NCI-H510A (cell line): Measurements from ENCODE around the gene SETD7.
A peak's percentile ranks its signal among the peaks of the same experiment; 100 is the strongest.

Source experiments
- DNase-seq: peaks from one replicate; lab custom pipeline; 2025; lab: John Stamatoyannopoulos, UW

SETD7 gene

GRCh38 chr4:139574641-139575040 lies 18.6 kb upstream of the SETD7 start:
- DNase-seq: no peak

- DNase-seq: no peak
Observed at GRCh38 chr4:139568206-139568955, 12.4 kb upstream of the SETD7 start.

DNA sequence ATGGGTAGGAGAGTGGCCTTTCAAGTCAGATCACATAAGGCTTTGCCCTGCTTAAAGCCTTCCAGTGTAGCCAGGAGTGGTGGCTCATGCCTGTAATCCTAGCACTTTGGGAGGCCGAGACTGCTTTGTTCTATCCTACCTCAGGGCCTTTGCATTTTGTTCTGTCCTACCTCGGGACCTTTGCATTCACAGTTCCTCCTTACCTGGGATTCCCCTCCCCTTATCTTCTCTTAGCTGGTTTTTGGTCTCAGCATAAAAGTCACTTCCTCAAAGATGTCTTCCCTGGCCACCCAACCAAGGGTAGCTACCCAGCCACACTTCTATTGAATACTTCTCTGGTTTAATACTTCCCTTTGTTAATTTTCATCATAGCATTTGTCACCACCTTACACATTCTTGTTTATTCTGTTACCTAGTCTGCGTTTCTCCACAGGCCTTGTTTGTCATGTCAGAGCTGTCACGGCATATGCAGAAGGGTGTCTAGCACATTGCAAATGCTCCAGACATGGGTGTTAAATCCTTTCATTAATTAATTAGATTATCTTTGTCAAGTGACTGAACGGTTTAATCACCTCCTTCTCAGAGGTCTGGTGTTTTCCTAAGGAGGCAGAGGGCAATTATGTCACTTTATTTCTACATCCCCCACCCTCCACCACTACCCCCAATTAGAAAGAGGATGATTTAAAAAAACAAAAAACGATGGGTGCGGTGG lies 11.3 kb upstream of the SETD7 start:
- no peak for DNase-seq

DNA sequence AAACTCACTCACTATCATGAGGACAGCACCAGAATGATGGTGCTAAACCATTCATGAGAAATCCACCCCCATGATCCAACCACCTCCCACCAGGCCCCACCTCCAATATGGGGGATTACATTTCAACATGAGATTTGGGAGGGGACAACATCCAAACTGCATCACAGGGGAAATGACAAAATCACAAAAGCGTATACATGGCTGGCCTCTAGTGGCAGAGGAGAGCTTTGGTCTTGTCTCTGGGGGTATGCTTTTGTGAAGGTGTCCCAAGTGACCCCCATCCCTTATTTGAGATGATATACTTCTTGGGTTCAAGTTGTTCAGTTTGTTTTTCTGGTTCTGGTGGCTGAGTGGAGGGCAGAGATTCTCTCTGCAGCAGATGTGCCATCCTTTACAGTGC lies 8.5 kb upstream of the SETD7 start:
- no peak for DNase-seq

GRCh38 chr4:139563515-139563914 lies 7.5 kb upstream of the SETD7 start:
- no peak for DNase-seq

DNA sequence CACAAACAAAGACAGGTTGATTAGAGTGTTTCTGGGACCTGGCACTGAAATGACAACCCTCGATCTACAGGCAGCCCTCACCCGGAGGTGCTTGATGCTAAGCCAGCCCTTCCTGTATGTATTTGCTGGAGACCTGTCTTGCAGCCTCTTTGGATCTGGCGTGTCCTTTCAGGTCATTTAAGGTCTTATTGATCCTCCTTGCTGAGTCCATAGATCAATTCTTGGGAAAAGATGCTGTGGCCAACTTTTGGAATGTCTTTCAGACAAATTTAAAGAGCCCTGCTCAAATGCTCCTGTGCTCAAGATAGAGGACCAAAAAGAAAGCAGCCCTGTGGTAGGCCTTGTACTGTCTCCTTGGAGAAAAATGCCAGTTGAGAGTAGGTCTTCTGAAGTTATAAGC lies 6.8 kb upstream of the SETD7 start:
- DNase-seq: no peak

- no peak for DNase-seq
Observed at GRCh38 chr4:139562067-139562684, 6.2 kb upstream of the SETD7 start.

DNA sequence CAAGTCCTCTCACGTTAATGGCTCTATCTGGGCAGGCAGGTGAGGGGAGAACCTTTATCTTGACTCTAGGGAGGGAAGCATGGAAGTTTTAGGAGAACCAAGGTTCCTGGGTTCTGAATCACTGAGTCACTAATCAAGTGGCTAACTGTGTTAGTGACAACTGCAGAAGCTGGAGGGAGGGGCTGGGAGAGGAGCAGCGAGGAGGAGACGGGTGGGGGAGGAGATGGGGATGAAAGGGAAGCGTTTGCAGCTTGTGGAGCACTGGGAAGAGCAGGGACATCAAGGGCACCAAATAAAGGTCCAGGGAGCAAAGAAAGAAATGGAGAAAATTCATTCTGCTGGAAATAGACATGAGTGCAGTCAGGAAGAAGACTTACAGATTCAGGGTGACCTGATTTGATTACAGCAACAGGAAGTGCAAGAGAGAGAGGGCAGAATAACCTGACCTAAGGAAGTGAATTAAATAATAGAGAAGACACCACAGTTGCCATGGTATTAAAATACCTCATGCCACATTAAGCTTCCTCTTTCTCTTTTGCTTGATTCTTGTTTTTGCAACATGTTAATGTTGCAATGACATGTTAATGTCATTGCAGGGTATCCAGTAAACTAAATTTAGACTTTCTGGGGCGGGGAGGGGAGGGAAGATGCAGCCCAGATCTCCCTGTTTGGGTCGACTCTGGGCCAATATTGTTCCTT lies 4.5 kb upstream of the SETD7 start:
- peak; percentile 5 for DNase-seq

DNA sequence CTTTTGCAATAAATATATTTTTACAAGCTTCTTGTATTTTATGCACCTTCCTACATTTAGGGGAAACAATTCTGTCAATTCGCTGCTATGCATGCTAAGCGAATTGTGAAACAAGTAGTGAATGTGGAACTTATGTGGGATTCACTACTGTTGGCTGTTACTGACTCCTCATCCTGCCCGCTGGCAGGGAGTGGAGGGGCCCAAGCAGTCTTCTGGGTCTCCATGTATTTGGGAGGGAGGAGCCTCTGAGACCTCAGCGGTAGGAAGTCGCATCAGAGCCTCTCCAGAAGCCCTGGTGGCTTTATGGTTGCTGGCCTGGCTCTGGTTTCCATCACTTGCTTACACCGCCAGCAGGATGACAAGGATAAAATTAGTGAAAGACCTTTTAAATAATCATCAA lies 3.7 kb upstream of the SETD7 start:
- no peak for DNase-seq

DNA sequence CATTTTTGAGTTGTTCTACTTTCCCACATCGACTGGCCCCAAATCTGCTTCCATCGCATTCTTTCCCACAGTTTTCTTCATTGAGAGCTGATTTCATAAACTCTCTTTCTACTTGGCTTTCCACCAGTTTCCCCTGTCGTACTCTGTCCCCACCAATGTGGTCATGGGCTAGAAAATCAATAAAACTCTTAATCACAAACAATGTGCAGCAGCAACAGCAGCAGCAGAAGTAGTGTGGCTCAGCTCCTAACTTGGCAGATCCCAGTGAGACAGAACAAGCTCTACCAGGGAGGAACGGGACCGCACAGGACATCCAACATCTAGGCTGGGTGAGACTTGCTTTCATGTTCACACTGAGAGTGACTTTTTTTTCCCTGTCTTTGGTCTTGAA lies 3.1 kb upstream of the SETD7 start:
- DNase-seq: no peak

DNA sequence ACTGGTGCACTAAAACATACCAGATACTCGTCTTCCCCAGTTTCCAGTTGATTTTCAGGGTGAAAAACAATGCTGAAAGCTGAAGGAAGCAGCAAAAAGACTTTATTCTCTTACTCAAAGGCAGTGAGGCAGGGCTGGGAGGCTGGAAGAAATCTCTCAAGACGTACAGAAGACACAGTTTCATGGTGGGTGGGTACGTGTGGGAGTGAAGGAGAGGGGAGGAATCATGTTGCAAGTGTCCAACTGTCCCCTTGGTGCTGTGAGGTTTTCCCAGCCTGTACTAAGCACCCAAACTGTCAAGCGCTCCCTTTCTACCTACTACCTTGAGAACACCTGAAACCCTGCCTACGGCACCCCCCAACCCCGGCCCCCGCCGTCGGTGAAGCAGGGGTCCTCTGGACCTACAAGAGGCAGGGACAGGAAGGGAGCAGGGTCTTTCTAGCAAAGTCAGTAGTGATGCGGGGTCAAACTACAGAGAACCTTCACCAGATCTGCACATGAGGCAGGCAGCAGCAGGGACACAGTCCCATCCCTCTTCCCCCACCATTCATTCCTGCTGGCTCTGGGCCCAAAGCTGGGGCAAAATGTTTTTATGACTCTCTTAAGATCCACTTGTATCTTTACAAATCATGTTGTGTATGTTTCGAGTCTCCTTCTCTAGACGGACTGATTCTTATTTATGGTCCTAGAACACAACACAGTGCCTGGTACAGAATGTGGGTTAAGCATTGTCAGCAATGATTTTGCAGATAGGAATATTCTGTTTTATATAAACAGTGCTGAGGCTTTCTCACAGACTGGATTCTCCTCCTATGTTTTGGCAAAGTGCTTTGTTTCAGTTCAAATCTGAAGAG lies 2.4 kb upstream of the SETD7 start:
- no peak for DNase-seq

GRCh38 chr4:139557556-139558110 lies 1.6 kb upstream of the SETD7 start:
- DNase-seq: no peak

- DNase-seq: peak; percentile 85
Observed at GRCh38 chr4:139556724-139557555, 921 bp upstream of the SETD7 start.

DNA sequence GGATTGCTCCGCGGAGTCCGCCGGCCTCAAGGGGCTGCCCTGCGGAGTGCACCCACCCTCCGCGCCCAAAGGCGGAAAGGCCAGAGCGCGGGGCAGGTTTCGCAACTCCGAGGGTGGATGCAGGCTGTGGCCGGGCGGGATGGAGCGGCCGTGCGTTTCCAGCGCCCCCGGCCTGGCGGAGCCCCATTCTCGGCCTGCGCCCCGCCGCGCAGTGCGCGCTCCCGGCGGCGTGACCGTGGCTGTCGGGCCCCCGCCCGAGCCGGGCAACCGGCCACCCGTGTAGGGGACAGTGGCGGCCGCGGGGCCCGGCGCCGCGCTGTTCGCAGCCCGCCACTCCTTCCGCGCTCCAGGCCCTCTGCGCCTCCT lies 331 bp downstream of the SETD7 start:
- no peak for DNase-seq

- peak; percentile 70 for DNase-seq
Observed at GRCh38 chr4:139554893-139555704, 920 bp downstream of the SETD7 start.

GRCh38 chr4:139554642-139554892 lies 1.5 kb downstream of the SETD7 start:
- DNase-seq: no peak

DNA sequence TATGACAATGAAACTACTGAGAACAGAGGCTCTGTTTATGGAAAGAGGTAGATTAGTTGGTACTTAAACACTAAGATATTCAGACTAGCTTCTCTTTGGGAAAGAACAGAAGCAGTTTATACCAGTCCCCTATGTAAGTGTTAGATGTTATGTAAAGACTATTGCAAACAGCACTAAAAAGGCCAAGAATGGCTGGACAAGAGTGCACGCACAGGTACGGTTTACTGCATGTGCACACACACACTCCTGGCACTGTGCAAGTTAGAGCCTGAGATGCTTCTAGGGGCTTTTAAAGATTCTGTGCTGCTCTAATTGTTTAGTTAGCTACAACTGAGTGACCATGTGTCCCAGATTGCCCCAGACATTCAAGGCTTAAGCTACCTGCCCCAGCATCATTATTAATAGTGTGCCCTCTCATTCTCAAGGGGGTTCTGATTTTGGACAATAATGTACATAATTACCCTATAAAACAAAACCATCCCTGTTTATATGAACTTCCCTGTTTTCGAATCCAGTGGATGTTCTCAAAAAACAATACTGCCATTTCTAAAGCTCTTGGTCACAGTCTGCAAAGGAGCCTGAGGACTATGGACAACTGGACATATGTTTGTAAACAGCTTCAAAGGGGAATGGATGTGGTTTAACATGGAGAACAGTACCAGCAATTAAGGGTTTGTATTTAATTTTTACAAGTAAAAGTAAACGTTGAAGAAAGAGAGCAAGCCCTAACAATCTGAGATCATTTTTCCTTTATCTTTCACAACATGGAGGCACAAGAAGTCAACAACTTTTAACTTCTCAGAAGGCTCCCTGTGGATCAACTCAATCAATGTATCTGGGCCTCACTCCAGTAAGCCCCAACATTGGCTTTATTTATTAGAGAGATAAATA lies 2.0 kb downstream of the SETD7 start:
- DNase-seq: no peak

DNA sequence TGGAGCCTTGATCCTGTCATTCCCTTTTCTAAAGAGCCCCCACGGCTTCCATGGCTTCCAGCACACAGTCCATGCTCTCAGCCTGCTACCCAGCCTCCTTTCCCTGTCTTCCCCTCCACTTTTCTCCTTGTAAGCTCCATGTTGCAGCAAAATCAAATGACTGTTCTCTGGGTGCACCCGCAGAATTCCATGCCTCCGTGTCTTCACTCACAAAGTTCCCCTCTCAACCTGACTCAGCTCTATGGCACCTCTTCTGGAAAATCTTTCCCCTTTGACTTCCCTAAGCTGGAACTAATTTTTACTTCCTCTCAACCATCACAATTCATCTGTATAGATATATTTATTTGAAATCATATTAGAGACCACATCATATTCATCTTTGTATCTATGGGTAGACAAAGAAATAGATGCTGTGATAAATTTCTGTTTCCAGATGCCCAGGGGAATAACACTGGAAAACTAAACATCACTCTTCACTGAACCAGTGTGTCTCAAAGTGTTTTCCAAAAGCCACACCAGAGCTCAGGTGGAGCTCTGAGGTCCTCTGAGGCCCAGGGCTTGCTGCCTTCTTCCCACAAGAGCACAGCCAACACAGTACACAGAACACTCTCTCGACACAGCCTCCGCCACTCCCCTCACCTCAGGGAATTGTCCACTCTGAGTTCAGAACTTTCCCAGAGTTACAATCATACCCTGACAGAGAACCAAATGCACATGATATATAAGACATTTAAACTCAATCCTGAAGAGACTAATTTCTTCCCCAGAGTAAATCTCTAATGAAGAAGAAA lies 3.3 kb downstream of the SETD7 start:
- no peak for DNase-seq
